ENCODE data around the gene BPIFB3. TPM values are rescaled to one million over a fixed set of nuclear protein-coding genes. Genes with fewer than 3 reads are reported as not detected.

The BPIFB3 gene
- polyA plus RNA-seq, 3 donors = not detected

DNA sequence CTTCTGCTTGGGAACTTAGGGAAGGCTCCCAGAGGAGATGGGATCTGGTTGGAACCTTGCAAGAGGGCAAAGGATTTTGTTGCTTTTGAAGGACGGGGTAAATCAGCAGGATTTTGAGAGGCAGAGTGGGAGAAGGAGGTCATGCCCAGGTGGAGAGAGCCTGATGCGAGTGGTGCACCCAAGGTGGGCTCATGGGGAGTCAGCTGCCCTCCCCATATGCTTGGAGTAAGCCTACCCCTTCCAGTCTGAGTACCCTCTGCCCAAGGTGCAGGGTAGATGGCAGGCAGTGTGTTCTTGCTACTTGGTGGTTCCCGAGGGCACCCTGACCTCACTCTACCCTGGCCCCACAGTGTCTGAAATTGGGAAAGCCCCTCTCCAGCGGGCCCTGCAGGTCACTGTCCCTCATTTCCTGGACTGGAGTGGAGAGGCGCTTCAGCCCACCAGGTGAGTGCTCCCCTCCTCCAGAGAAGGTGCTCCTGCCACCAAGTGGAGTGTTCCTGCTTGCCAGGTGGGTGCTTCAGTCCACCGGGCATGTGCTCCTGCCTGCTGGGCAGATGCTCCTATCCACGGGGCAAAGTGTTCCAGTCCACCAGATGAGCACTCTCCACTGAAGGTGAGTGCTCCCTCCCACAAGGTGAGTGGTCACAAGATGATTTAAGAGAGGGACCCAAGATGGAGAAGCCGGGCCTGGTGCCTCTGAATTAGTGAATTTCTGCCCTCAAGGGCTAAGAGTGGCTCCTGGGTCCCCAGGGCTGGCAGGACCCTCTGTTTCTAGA is 42.8 kb upstream of the BPIFB3 start:
- Histone ChIP-seq H3K36me3 (replicated peaks in 1 of 2; ENCODE audit: control insufficient read depth in 1 of 2, insufficient read depth in 2 of 2, low read length in 2 of 2) (no peaks in the 10 kb centered on the region), H3K4me2 (replicated peaks; ENCODE audit: extremely low read depth, low read length, poor library complexity, severe bottlenecking) (no peak overlapping the region), H3K27me3 (ENCODE audit: control insufficient read depth in 2 of 2, insufficient read depth in 2 of 2, low read length in 2 of 2) (no peaks in the 10 kb centered on the region), H3K79me2 (ENCODE audit: insufficient read depth, low read length) (no peaks in the 10 kb centered on the region), H3K27ac (ENCODE audit: low read depth in 1 of 2, low read length in 2 of 2) (no peak overlapping the region), H3K9me3 (replicated peaks in 1 of 2; ENCODE audit: control insufficient read depth in 1 of 2, insufficient read depth in 1 of 2, low read length in 2 of 2) (no peaks in the 10 kb centered on the region), H3K9ac (ENCODE audit: insufficient read depth, low read length, poor library complexity, severe bottlenecking) (no peak overlapping the region), H4K20me1 (ENCODE audit: insufficient read depth, low read length) (no peaks in the 10 kb centered on the region), H3K4me3 (replicated peaks in 1 of 3; ENCODE audit: low read depth in 2 of 3, low read length in 3 of 3) (no peak overlapping the region), H3K4me1 (ENCODE audit: control insufficient read depth in 1 of 2, insufficient read depth in 2 of 2, low read length in 2 of 2) (no peaks in the 10 kb centered on the region), H2AFZ (ENCODE audit: insufficient read depth, low read depth, low read length, poor library complexity, severe bottlenecking) (no peak overlapping the region)
- Mint-ChIP-seq H3K9me3 (no peaks in the 10 kb centered on the region), H3K4me1 (no peaks in the 10 kb centered on the region), H3K27me3 (ENCODE audit: low read depth in 3 of 3) (peaks cover 0 to 2% (median 0%) of the 10 kb centered on the region in 3 donors), H3K4me3 (no peak overlapping the region), H3K36me3 (no peaks in the 10 kb centered on the region), H3K27ac (no peak overlapping the region)
- 90% methylated on average over 5 of the region's 8 CpGs for WGBS (ENCODE audit: insufficient coverage)
- TF ChIP-seq CTCF (IDR thresholded peaks at IDR 0.05) = no peak
- DNase-seq = no peak
- intact Hi-C loops (cut with micrococcal nuclease) = no loop called here

DNA sequence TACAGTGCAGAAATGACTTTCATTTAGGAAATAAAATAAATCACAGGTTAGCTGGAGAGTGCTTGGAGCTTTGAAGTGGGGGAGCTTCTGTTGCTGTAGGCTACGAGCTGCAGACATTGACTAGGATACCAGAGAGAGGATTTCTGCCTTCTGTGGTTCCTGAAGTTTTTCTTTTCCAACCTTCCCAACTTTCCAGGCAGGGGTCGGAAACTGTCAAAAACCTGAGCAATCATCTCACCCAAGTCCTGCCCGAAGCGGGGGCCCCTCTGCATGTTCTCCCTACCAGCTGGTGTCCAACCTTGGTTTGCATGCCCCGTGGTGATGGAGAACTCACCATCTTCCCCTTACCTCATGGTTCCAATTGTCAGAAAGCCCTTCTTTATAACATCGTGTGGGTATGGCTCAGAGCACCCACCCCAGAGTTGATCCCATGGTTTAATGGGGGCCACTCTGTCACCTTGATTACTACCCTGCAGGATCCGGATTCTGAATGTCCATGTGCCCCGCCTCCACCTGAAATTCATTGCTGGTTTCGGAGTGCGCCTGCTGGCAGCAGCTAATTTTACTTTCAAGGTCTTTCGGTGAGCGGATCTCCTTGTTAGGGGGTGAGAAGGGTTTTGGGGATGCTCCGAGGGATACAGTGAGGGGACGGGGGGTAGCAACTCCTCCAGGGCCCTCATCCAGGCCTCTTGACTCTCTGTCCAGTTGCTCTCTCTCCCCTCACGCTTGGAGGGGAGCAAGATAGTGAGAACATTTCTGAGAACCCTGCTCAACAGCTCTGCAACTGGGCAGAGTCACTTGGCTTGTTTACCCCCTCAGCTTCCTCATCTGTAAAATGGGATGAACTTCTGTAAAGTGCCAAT is 41.1 kb upstream of the BPIFB3 start:
- H3K27me3 Mint-ChIP-seq (ENCODE audit: low read depth in 3 of 3) = peaks cover 0 to 3% (median 2%) of the 10 kb centered on the region in 3 donors
- H3K9ac ChIP-seq (ENCODE audit: insufficient read depth, low read length, poor library complexity, severe bottlenecking) = no peak overlapping the region
- no peaks in the 10 kb centered on the region for H3K79me2 ChIP-seq (ENCODE audit: insufficient read depth, low read length)
- no peak overlapping the region for H3K27ac Mint-ChIP-seq
- WGBS (ENCODE audit: insufficient coverage) = 92% methylated on average over 12 of the region's 15 CpGs
- no peaks in the 10 kb centered on the region for H3K36me3 Mint-ChIP-seq
- no peaks in the 10 kb centered on the region for H4K20me1 ChIP-seq (ENCODE audit: insufficient read depth, low read length)
- peaks cover 0 to 2% (median 0%) of the 10 kb centered on the region in 7 donors for H3K9me3 Mint-ChIP-seq
- no peak overlapping the region for H3K4me3 Mint-ChIP-seq
- H3K27me3 ChIP-seq (ENCODE audit: control insufficient read depth in 2 of 2, insufficient read depth in 2 of 2, low read length in 2 of 2) = no peaks in the 10 kb centered on the region
- H2AFZ ChIP-seq (ENCODE audit: insufficient read depth, low read depth, low read length, poor library complexity, severe bottlenecking) = no peak overlapping the region
- TF ChIP-seq CTCF (IDR thresholded peaks at IDR 0.05) = no peak
- no peak overlapping the region for H3K27ac ChIP-seq (ENCODE audit: low read depth in 1 of 2, low read length in 2 of 2)
- H3K36me3 ChIP-seq (replicated peaks in 1 of 2; ENCODE audit: control insufficient read depth in 1 of 2, insufficient read depth in 2 of 2, low read length in 2 of 2) = no peaks in the 10 kb centered on the region
- H3K4me2 ChIP-seq (replicated peaks; ENCODE audit: extremely low read depth, low read length, poor library complexity, severe bottlenecking) = no peak overlapping the region
- no peaks in the 10 kb centered on the region for H3K4me1 ChIP-seq (ENCODE audit: control insufficient read depth in 1 of 2, insufficient read depth in 2 of 2, low read length in 2 of 2)
- DNase-seq = no peak
- no peaks in the 10 kb centered on the region for H3K9me3 ChIP-seq (replicated peaks in 1 of 2; ENCODE audit: control insufficient read depth in 1 of 2, insufficient read depth in 1 of 2, low read length in 2 of 2)
- H3K4me1 Mint-ChIP-seq = no peaks in the 10 kb centered on the region
- no peak overlapping the region for H3K4me3 ChIP-seq (replicated peaks in 1 of 3; ENCODE audit: low read depth in 2 of 3, low read length in 3 of 3)
- intact Hi-C loops (cut with micrococcal nuclease) = no loop called here

Data from CD14-positive monocyte (primary cell).